ENCODE data around the gene RPTOR.
"Not testable (repeated sequence)": the region's sequence is repeated elsewhere in the genome, so short reads cannot be mapped to it uniquely, and the experiment has no call there.

RPTOR gene

DNA sequence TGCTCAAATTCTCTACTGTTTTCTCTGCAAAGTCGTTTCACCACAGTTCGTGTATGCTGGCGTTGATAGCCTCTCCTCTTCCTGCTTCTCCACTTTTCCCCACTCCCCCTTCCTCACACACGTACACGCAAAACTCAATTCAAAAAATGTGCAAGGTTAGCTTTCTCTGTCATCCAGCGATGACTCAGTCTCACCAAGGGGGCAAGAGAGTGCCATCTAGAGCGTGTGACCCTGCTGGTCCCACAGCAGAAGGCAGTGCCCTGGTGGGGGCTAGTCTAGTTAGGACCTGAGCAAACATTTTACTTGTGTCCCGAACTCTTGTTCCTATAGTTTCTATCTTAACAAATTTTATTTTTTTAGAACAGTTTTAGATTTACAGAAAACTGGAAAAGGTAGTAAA is 325.8 kb downstream of the RPTOR start:
- TF ChIP-seq, protein P1, sequence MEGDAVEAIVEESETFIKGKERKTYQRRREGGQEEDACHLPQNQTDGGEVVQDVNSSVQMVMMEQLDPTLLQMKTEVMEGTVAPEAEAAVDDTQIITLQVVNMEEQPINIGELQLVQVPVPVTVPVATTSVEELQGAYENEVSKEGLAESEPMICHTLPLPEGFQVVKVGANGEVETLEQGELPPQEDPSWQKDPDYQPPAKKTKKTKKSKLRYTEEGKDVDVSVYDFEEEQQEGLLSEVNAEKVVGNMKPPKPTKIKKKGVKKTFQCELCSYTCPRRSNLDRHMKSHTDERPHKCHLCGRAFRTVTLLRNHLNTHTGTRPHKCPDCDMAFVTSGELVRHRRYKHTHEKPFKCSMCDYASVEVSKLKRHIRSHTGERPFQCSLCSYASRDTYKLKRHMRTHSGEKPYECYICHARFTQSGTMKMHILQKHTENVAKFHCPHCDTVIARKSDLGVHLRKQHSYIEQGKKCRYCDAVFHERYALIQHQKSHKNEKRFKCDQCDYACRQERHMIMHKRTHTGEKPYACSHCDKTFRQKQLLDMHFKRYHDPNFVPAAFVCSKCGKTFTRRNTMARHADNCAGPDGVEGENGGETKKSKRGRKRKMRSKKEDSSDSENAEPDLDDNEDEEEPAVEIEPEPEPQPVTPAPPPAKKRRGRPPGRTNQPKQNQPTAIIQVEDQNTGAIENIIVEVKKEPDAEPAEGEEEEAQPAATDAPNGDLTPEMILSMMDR (IDR thresholded peaks at IDR 0.05; ENCODE audit: insufficient read depth, low read depth, low read length, missing control alignments), result no peak
- H3K4me3 ChIP-seq (ENCODE audit: low read depth, low read length), result no peak overlapping the region
- DNase-seq (ENCODE audit: low read depth), result no peak

DNA sequence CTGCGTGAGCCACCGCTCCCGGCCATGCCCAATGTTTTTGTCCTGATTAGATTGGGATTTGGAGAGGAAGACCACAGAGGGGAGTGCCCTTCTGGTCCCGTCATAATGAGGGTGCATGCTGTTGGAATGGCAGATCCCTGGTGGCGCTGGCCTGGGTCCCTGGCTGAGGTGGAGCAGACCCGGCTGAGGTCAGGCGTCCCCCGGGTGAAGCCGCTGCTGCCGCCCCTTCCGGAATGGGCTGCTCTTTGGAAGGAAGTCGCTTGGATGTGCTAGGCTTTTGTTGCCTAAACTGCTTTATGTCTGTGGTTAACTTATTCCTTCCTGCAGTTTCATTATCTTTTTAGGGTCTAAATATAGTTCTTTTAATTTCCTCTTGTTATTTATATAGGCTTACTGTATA is 326.7 kb downstream of the RPTOR start:
- TF ChIP-seq, protein P1 (IDR thresholded peaks at IDR 0.05; ENCODE audit: insufficient read depth, low read depth, low read length, missing control alignments), result no peak
- no peak for DNase-seq (ENCODE audit: low read depth)

DNA sequence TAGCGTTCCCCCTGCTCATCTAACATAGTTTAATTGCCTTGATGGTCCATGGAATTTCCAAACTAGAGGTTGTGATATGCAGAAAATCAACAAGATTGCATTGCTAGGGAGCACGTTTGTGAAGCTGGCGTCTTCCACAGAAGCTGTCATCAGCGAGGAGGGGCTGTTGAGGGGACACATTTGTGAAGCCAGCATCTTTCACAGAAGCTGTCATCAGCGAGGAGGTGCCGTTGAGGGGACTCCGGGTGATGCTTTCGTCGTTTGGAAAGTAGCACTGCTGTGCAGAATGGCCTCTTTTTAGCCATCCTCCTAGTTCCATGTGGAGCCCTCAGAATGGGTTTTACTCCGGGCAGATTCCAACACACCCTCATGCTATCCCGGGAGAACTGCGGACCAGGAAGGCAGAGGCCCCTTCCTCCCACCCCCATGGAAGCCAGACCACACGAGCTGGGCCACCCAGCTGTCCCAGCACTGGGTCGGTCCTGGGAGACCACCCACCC is 327.4 kb downstream of the RPTOR start:
- DNase-seq (ENCODE audit: low read depth), result no peak
- TF ChIP-seq, protein P1 (IDR thresholded peaks at IDR 0.05; ENCODE audit: insufficient read depth, low read depth, low read length, missing control alignments), result no peak
- H3K4me3 ChIP-seq (ENCODE audit: low read depth, low read length), result no peak overlapping the region

More for the DNA sequence above, 326.7 kb downstream of the RPTOR start:
- H3K4me3 ChIP-seq (ENCODE audit: low read depth, low read length), result no peak overlapping the region

DNA sequence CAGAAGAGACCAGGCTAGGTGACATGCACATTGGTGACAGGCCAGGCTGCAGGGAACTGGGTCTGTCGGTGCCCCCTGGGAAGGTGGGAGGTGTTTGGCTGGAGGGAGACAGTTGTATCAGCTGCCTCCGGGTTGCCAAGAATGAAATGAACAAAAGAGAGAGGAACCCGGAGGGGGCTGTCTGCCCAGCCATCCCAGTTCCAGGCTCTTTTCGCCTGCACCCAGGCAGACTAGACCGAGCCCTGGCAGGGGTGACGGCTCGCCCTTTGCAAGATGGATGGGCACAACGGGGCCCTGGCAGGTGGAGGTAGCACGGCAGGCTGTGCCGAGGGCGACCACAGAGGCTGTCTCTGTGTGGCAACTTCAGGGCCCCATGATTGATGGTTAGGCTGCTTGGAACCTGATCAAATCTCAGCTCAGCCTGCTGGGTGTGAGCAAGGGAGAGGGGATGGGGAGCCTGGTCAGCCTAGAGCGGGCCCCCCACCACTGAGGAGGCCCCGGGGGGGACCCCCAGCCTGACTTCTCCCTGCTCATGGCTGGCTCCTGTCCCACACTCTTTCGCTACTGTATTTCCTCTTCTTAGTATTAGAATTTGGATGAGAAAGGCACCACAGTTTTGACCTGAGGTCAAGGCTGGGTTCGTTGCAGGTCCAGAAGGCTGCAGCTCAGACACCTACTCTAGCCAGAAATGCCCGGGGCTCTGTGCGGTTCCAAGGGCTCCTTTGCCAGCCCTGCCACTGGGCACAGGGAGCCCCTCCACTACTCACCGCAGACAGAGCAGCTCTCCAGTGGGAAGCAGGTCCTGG is 328.1 kb downstream of the RPTOR start:
- H3K4me3 ChIP-seq (ENCODE audit: low read depth, low read length), result no peak overlapping the region
- TF ChIP-seq, protein P1 (IDR thresholded peaks at IDR 0.05; ENCODE audit: insufficient read depth, low read depth, low read length, missing control alignments), result no peak
- DNase-seq (ENCODE audit: low read depth), result no peak

DNA sequence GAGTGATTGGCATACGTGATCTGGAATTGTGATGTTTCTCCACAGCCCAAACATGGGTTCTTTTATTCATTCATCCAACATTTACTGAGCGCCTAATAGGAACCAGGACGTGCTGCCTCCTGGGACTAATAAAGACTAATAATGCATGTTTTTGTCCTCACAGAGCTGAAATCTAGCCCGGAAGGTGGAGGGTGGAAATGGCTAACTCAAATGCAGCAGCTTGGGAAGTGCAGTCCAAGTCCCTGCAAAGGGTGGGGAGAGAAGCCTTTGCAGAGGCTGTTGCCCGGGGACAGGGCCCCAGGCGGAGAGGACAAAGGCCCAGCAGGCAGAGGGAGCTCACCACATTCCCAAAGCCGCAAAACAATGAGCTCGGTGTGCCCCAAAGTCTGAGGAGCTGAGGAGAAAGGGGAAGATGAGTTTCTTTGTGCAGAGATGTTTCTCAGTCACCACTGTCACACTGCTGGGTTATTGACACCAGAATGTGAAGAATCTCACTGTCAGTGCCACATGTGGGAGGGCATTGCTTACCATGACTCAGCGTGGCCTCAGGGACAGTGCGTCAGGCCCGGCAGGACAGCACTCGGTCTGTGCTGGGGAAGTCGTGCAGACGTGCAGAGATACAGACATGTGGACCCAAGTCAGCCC is 328.8 kb downstream of the RPTOR start:
- no peak for DNase-seq (ENCODE audit: low read depth)
- TF ChIP-seq, protein P1 (IDR thresholded peaks at IDR 0.05; ENCODE audit: insufficient read depth, low read depth, low read length, missing control alignments), result no peak
- no peak overlapping the region for H3K4me3 ChIP-seq (ENCODE audit: low read depth, low read length)

DNA sequence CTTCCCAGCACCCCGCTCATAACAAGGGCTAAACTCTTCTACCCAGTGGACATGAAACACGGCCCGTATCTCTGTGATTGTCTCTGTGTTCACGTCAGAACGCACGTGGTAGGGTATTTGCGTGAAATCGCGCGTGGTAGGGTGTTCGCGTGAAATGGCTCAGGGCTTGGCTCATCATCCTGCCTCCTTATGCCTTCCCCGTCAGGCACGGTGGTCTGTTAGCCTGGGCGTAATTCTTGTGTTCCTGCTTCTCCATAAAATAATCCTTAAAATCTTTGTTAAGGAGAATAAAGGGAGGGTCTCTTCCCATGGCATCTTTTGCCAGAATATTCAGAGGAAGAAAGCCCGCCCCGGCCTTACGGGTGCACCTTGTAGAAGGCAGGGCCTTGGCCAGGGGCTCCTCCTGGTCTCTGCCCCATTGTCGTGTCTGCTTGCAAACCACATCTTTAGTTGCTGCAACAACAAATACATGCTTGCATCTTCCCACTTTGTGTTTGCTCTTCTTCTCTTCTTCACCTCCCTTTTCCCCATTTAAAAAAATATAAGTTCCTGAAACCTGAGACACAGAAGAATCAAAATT is 330.3 kb downstream of the RPTOR start:
- no peak for DNase-seq (ENCODE audit: low read depth)
- no peak overlapping the region for H3K4me3 ChIP-seq (ENCODE audit: low read depth, low read length)
- TF ChIP-seq, protein P1 (IDR thresholded peaks at IDR 0.05; ENCODE audit: insufficient read depth, low read depth, low read length, missing control alignments), result no peak

DNA sequence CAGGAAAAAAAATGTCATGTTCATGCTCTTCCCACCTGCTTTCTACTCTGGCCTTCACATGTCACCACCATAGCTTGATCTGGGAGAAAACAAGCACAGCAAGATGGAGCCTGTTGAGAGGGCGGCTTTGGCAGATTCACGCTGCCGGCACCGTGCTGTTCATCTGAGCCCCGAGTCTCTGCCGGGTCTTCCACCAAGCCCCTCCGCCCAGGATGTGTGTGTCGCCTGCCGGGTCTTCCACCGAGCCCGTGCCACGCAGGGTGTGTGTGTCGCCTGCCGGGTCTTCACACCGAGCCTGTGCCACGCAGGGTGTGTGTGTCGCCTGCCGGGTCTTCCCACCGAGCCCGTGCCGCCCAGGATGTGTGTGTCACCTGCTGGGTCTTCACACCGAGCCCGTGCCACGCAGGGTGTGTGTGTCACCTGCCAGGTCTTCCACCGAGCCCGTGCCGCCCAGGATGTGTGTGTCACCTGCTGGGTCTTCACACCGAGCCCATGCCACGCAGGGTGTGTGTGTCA is 330.9 kb downstream of the RPTOR start:
- not testable (repeated sequence) for H3K4me3 ChIP-seq (ENCODE audit: low read depth, low read length); DNase-seq (ENCODE audit: low read depth)

DNA sequence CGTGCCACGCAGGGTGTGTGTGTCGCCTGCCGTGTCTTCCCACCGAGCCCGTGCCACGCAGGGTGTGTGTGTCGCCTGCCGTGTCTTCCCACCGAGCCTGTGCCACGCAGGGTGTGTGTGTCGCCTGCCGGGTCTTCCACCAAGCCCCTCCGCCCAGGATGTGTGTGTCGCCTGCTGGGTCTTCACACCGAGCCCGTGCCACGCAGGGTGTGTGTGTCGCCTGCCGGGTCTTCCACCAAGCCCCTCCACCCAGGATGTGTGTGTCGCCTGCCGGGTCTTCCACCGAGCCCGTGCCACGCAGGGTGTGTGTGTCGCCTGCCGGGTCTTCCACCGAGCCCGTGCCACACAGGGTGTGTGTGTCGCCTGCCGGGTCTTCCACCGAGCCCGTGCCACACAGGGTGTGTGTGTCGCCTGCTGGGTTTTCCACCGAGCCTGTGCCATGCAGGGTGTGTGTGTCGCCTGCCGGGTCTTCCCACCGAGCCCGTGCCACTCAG is 331.9 kb downstream of the RPTOR start:
- DNase-seq (ENCODE audit: low read depth); H3K4me3 ChIP-seq (ENCODE audit: low read depth, low read length): not testable (repeated sequence)
